Cardiac muscle cell (in vitro differentiated cells and primary cell): ENCODE measurements around the gene ANKDD1B. TPM values are rescaled to one million over a fixed set of nuclear protein-coding genes. Genes with fewer than 3 reads are reported as not detected.

Experiments
- DNase-seq, 2 donors: peaks; one replicate each; pipeline versions ENCODE4 v3.0.0 to v3.0.0-alpha.2; 2010 to 2017; ENCODE audit warnings: low read depth in 1 of 2, low spot score in 1 of 2
- H3K27ac ChIP-seq: fragments of 200-600 bp; sonication (generic); 2 replicates; pipeline ENCODE4 v1.5.1; 2016
- H3K27me3 ChIP-seq: fragments of 200-600 bp; sonication (generic); 2 replicates; pipeline ENCODE4 v1.6.0; 2016; ENCODE audit warnings: control low read depth
- H3K36me3 ChIP-seq: fragments of 200-600 bp; sonication (generic); 2 replicates; pipeline ENCODE4 v1.5.1; 2016; ENCODE audit warnings: control low read depth
- H3K4me1 ChIP-seq: fragments of 200-600 bp; sonication (generic); 2 replicates; pipeline ENCODE4 v1.8.1; 2017; ENCODE audit warnings: low read depth, mild to moderate bottlenecking, mixed run types
- H3K4me3 ChIP-seq: fragments of 200-600 bp; sonication (generic); 2 replicates; pipeline ENCODE4 v1.5.1; 2016; ENCODE audit warnings: mild to moderate bottlenecking
- H3K9me3 ChIP-seq: fragments of 200-600 bp; sonication (generic); 2 replicates; pipeline ENCODE4 v1.5.1; 2017; ENCODE audit warnings: low read depth, mild to moderate bottlenecking, control low read depth
- CTCF ChIP-seq: IDR thresholded peaks from 2 replicates; pipeline ENCODE4 v1.5.1; 2012; ENCODE audit warnings: low read depth, mild to moderate bottlenecking, low read length
- polyA plus RNA-seq: library from polyadenylated mRNA; unstranded; fragments of >200 nt; fragmentation: Nextera tagmentation; extraction: Ambion mirVana; gene quantifications from 2 replicates; pipeline ENCODE4 v1.2.1, GENCODE V29; 2016
- total RNA-seq: library from RNA; depleted of rRNA; stranded (reverse); fragments of >200 nt; gene quantifications from 2 replicates; pipeline ENCODE4 v1.2.3, GENCODE V29; 2016

The ANKDD1B gene
- total and polyA plus RNA-seq, 2 experiments from 2014 or later, result 0.09 TPM; not detected in 1

GRCh38 chr5:75677607-75678006, 66.4 kb downstream of the ANKDD1B start:
- H3K4me3 ChIP-seq, result no peak overlapping the region
- peak in 1 of 2 donors; percentile 21 for DNase-seq
- H3K27me3 ChIP-seq, result no peaks in the 10 kb centered on the region
- H3K27ac ChIP-seq, result no peak overlapping the region
- H3K4me1 ChIP-seq, result no peaks in the 10 kb centered on the region
- TF ChIP-seq CTCF, result no peak
- no peaks in the 10 kb centered on the region for H3K36me3 ChIP-seq
- H3K9me3 ChIP-seq, result no peaks in the 10 kb centered on the region

GRCh38 chr5:75678155-75678554, 66.9 kb downstream of the ANKDD1B start:
- no peak for DNase-seq
- Histone ChIP-seq H3K4me3 (no peak overlapping the region), H3K4me1 (no peaks in the 10 kb centered on the region), H3K9me3 (no peaks in the 10 kb centered on the region), H3K36me3 (no peaks in the 10 kb centered on the region), H3K27me3 (no peaks in the 10 kb centered on the region), H3K27ac (no peak overlapping the region)
- no peak for TF ChIP-seq CTCF

DNA sequence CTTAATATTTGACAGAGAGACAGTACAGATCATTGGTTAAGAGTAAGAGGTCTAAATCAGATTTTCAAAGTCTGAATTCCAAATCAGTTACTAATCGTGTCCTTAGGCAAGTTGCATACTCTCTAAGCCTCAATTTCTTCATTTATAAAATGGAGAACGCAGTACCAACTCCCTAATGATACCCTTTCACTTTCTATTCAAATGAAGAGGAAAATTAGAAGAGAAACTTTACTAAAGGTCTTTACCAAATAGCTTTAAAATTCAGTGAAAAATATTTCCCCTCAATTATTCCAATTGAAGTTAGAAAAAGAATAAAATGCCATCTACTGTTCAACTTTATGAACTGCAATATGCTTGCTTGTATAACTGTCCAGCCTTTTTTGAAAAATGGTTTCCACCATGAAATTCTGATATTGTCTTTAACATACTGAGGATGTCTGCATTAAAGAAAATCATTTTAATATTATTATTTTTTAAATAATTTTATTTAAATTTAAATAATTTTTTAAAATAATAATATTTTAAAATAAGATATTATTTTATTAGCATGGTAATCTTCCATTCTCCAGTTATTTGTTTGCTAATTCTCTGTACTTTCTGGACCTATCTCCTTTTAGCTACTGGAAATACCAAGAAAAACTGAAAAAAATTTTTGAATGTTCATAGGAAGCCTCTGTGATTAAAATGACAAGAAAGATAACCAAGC, 70.0 kb downstream of the ANKDD1B start:
- H3K4me3 ChIP-seq, result no peak overlapping the region
- DNase-seq, result peak; percentile 54 to 65
- H3K9me3 ChIP-seq, result no peaks in the 10 kb centered on the region
- no peaks in the 10 kb centered on the region for H3K4me1 ChIP-seq
- H3K27me3 ChIP-seq, result no peaks in the 10 kb centered on the region
- peak; percentile 57 for TF ChIP-seq CTCF
- no peak overlapping the region for H3K27ac ChIP-seq
- H3K36me3 ChIP-seq, result no peaks in the 10 kb centered on the region

DNA sequence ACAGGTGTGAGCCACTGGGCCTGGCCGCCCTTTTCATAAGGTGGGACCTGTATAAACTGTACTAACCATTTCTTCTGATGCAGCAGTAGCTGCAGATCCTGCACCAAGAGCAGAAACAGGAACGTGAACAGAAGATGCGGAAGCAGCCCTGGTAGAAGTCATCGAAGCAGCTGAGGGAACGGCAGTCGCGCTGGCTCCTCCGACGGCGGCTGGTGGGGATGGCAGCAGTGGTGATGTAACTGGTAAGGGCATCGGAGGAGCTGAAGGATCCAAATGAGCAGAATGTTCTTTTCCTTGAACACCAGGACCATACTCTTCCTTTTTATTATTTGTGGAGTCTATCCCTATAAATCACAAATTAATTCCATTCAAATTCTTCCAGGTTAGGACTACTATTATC, 73.9 kb downstream of the ANKDD1B start:
- no peak for DNase-seq
- no peaks in the 10 kb centered on the region for H3K27me3 ChIP-seq
- no peaks in the 10 kb centered on the region for H3K9me3 ChIP-seq
- H3K4me3 ChIP-seq, result no peak overlapping the region
- no peaks in the 10 kb centered on the region for H3K4me1 ChIP-seq
- H3K36me3 ChIP-seq, result peaks cover 14% of the 10 kb centered on the region
- no peak overlapping the region for H3K27ac ChIP-seq
- TF ChIP-seq CTCF, result no peak

DNA sequence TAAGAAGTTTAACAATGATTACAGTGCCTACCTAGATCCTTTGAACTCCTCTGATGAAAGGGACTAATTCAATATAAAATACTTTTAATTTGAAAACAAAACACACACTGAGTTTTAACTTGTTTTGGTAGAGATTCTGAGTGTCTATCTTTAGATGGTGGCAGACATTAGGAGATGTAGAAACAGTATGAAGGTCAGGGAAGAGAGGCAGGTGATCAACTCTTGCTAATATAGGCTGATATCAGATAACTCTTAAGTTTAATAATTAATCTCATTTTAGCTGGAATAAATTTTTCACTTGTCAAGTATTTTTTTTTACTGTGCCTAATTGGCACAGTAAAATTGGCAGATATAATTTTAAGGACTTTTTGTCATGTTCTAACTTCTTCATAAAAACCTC, 75.2 kb downstream of the ANKDD1B start:
- Histone ChIP-seq H3K4me1 (no peaks in the 10 kb centered on the region), H3K36me3 (peaks cover 14% of the 10 kb centered on the region), H3K27ac (no peak overlapping the region), H3K4me3 (no peak overlapping the region), H3K27me3 (no peaks in the 10 kb centered on the region), H3K9me3 (no peaks in the 10 kb centered on the region)
- DNase-seq, result no peak
- no peak for TF ChIP-seq CTCF

- Histone ChIP-seq H3K9me3 (no peaks in the 10 kb centered on the region), H3K4me1 (no peaks in the 10 kb centered on the region), H3K27ac (no peak overlapping the region), H3K36me3 (peaks cover 14% of the 10 kb centered on the region), H3K27me3 (no peaks in the 10 kb centered on the region), H3K4me3 (no peak overlapping the region)
- no peak for DNase-seq
- TF ChIP-seq CTCF, result no peak
Measured at GRCh38 chr5:75690669-75691068, 79.4 kb downstream of the ANKDD1B start.
